ENCODE measurements around the gene MSH2.
"Not testable (repeated sequence)": the region's sequence is repeated elsewhere in the genome, so short reads cannot be mapped to it uniquely, and the experiment has no call there.

The MSH2 gene

GRCh38 chr2:47389692-47390091 lies 13.3 kb upstream of the MSH2 start:
- Mint-ChIP-seq H3K27me3 (peaks cover 3% of the 10 kb centered on the region), H3K4me1 (peaks cover 3% of the 10 kb centered on the region), H3K36me3 (no peaks in the 10 kb centered on the region), H3K9me3 (no peaks in the 10 kb centered on the region), H3K4me3 (no peak overlapping the region), H3K27ac (no peak overlapping the region)
- DNase-seq (ENCODE audit: low spot score in 2 of 2): no peak
- ATAC-seq (ENCODE audit: low read depth): no peak

GRCh38 chr2:47401789-47402554 lies 984 bp upstream of the MSH2 start:
- DNase-seq (ENCODE audit: low spot score in 2 of 2): no peak
- peaks cover 11% of the 10 kb centered on the region for H3K4me1 Mint-ChIP-seq
- ATAC-seq (ENCODE audit: low read depth): no peak
- H3K27ac Mint-ChIP-seq: peak overlapping the region; percentile 86
- H3K36me3 Mint-ChIP-seq: peaks cover 7% of the 10 kb centered on the region
- H3K4me3 Mint-ChIP-seq: peak overlapping the region; percentile 98
- no peaks in the 10 kb centered on the region for H3K9me3 Mint-ChIP-seq
- no peaks in the 10 kb centered on the region for H3K27me3 Mint-ChIP-seq

- Mint-ChIP-seq H3K4me3 (peak overlapping the region; percentile 98), H3K27ac (peak overlapping the region; percentile 86), H3K36me3 (peaks cover 11% of the 10 kb centered on the region), H3K9me3 (no peaks in the 10 kb centered on the region), H3K4me1 (peaks cover 11% of the 10 kb centered on the region), H3K27me3 (no peaks in the 10 kb centered on the region)
- DNase-seq (ENCODE audit: low spot score in 2 of 2) (no peak), ATAC-seq (ENCODE audit: low read depth) (no peak)
Observed at GRCh38 chr2:47402555-47402804, 476 bp upstream of the MSH2 start.

GRCh38 chr2:47403609-47404193 lies 745 bp downstream of the MSH2 start:
- DNase-seq (ENCODE audit: low spot score in 2 of 2): no peak
- no peaks in the 10 kb centered on the region for H3K27me3 Mint-ChIP-seq

GRCh38 chr2:47404356-47404755 lies 1.4 kb downstream of the MSH2 start:
- ATAC-seq (ENCODE audit: low read depth) (no peak), DNase-seq (ENCODE audit: low spot score in 2 of 2) (no peak)
- H3K9me3 Mint-ChIP-seq: no peaks in the 10 kb centered on the region
- H3K4me1 Mint-ChIP-seq: peaks cover 11% of the 10 kb centered on the region
- peak overlapping the region; percentile 98 for H3K4me3 Mint-ChIP-seq
- H3K36me3 Mint-ChIP-seq: peaks cover 12% of the 10 kb centered on the region
- peak overlapping the region; percentile 4 for H3K27ac Mint-ChIP-seq
- H3K27me3 Mint-ChIP-seq: no peaks in the 10 kb centered on the region

More at GRCh38 chr2:47403609-47404193, 745 bp downstream of the MSH2 start:
- ATAC-seq (ENCODE audit: low read depth): no peak
- Mint-ChIP-seq H3K36me3 (peaks cover 11% of the 10 kb centered on the region), H3K9me3 (no peaks in the 10 kb centered on the region), H3K4me1 (peaks cover 11% of the 10 kb centered on the region), H3K27ac (peak overlapping the region; percentile 86), H3K4me3 (peak overlapping the region; percentile 98)

- peaks cover 15% of the 10 kb centered on the region for H3K36me3 Mint-ChIP-seq
- DNase-seq (ENCODE audit: low spot score in 2 of 2): no peak
- H3K9me3 Mint-ChIP-seq: no peaks in the 10 kb centered on the region
- H3K4me3 Mint-ChIP-seq: no peak overlapping the region
- H3K27me3 Mint-ChIP-seq: no peaks in the 10 kb centered on the region
- H3K27ac Mint-ChIP-seq: no peak overlapping the region
- peaks cover 11% of the 10 kb centered on the region for H3K4me1 Mint-ChIP-seq
- ATAC-seq (ENCODE audit: low read depth): no peak
Observed at GRCh38 chr2:47405757-47406156, 2.8 kb downstream of the MSH2 start.

- not testable (repeated sequence) for H3K9me3 Mint-ChIP-seq; H3K4me3 Mint-ChIP-seq; ATAC-seq (ENCODE audit: low read depth); DNase-seq (ENCODE audit: low spot score in 2 of 2); H3K27me3 Mint-ChIP-seq; H3K27ac Mint-ChIP-seq
- Mint-ChIP-seq H3K4me1 (peaks cover 11% of the 10 kb centered on the region), H3K36me3 (peaks cover 15% of the 10 kb centered on the region)
Observed at GRCh38 chr2:47406649-47407330, 3.8 kb downstream of the MSH2 start.

- DNase-seq (ENCODE audit: low spot score in 2 of 2); H3K9me3 Mint-ChIP-seq; H3K27me3 Mint-ChIP-seq; H3K4me3 Mint-ChIP-seq; ATAC-seq (ENCODE audit: low read depth); H3K27ac Mint-ChIP-seq: not testable (repeated sequence)
- H3K4me1 Mint-ChIP-seq: peaks cover 11% of the 10 kb centered on the region
- H3K36me3 Mint-ChIP-seq: peaks cover 15% of the 10 kb centered on the region
Observed at GRCh38 chr2:47407976-47408375, 5.0 kb downstream of the MSH2 start.

- H3K36me3 Mint-ChIP-seq: peaks cover 12% of the 10 kb centered on the region
- H3K9me3 Mint-ChIP-seq: no peaks in the 10 kb centered on the region
- no peak for ATAC-seq (ENCODE audit: low read depth)
- no peak for DNase-seq (ENCODE audit: low spot score in 2 of 2)
- H3K27me3 Mint-ChIP-seq: no peaks in the 10 kb centered on the region
- no peak overlapping the region for H3K27ac Mint-ChIP-seq
- no peak overlapping the region for H3K4me3 Mint-ChIP-seq
- no peaks in the 10 kb centered on the region for H3K4me1 Mint-ChIP-seq
Observed at GRCh38 chr2:47414682-47415458, 11.9 kb downstream of the MSH2 start.

- Mint-ChIP-seq H3K9me3 (no peaks in the 10 kb centered on the region), H3K36me3 (peaks cover 13% of the 10 kb centered on the region), H3K27ac (no peak overlapping the region), H3K4me1 (no peaks in the 10 kb centered on the region), H3K4me3 (no peak overlapping the region), H3K27me3 (no peaks in the 10 kb centered on the region)
- ATAC-seq (ENCODE audit: low read depth) (no peak), DNase-seq (ENCODE audit: low spot score in 2 of 2) (no peak)
Observed at GRCh38 chr2:47420214-47420613, 17.3 kb downstream of the MSH2 start.

- not testable (repeated sequence) for DNase-seq (ENCODE audit: low spot score in 2 of 2); ATAC-seq (ENCODE audit: low read depth); H3K4me1 Mint-ChIP-seq; H3K4me3 Mint-ChIP-seq; H3K27ac Mint-ChIP-seq; H3K9me3 Mint-ChIP-seq; H3K27me3 Mint-ChIP-seq
- peaks cover 11% of the 10 kb centered on the region for H3K36me3 Mint-ChIP-seq
Observed at GRCh38 chr2:47420683-47421082, 17.7 kb downstream of the MSH2 start.

- no peaks in the 10 kb centered on the region for H3K9me3 Mint-ChIP-seq
- H3K36me3 Mint-ChIP-seq: peaks cover 12% of the 10 kb centered on the region
- H3K4me3 Mint-ChIP-seq: no peak overlapping the region
- no peaks in the 10 kb centered on the region for H3K27me3 Mint-ChIP-seq
- no peak for DNase-seq (ENCODE audit: low spot score in 2 of 2)
- no peak for ATAC-seq (ENCODE audit: low read depth)
- no peaks in the 10 kb centered on the region for H3K4me1 Mint-ChIP-seq
- H3K27ac Mint-ChIP-seq: no peak overlapping the region
Observed at GRCh38 chr2:47422016-47422415, 19.1 kb downstream of the MSH2 start.

- no peak overlapping the region for H3K4me3 Mint-ChIP-seq
- H3K27ac Mint-ChIP-seq: no peak overlapping the region
- peaks cover 13% of the 10 kb centered on the region for H3K36me3 Mint-ChIP-seq
- no peaks in the 10 kb centered on the region for H3K4me1 Mint-ChIP-seq
- H3K9me3 Mint-ChIP-seq: no peaks in the 10 kb centered on the region
- no peak for ATAC-seq (ENCODE audit: low read depth)
- no peak for DNase-seq (ENCODE audit: low spot score in 2 of 2)
- no peaks in the 10 kb centered on the region for H3K27me3 Mint-ChIP-seq
Observed at GRCh38 chr2:47422560-47422959, 19.6 kb downstream of the MSH2 start.

- Mint-ChIP-seq H3K4me3 (no peak overlapping the region), H3K27ac (no peak overlapping the region), H3K4me1 (no peaks in the 10 kb centered on the region), H3K27me3 (no peaks in the 10 kb centered on the region), H3K9me3 (no peaks in the 10 kb centered on the region), H3K36me3 (peaks cover 19% of the 10 kb centered on the region)
- ATAC-seq (ENCODE audit: low read depth): no peak
- DNase-seq (ENCODE audit: low spot score in 2 of 2): no peak
Observed at GRCh38 chr2:47426786-47427185, 23.8 kb downstream of the MSH2 start.

All from memory B cell (primary cell).